OCI-LY3 (cell line): Measurements from ENCODE around the gene PGF.

Experiments
- H2AFZ ChIP-seq: fragments of 200-600, 300-600 bp; shearing (Covaris generic); 2 replicates; pipeline ENCODE4 v1.6.0; 2014; ENCODE audit warnings: antibody characterized with exemption, low read depth, low read length
- H3K27ac ChIP-seq: fragments of 200-600, 300-600 bp; sonication (generic); 2 replicates; pipeline ENCODE4 v1.5.1; 2014; ENCODE audit warnings: mild to moderate bottlenecking, low read length, moderate library complexity, mixed read lengths
- H3K27me3 ChIP-seq: fragments of 200-600, 300-600 bp; sonication (generic); 2 replicates; pipeline ENCODE4 v1.6.1; 2014; ENCODE audit warnings: low read depth, low read length, mixed read lengths
- H3K36me3 ChIP-seq: fragments of 200-600, 300-600 bp; sonication (generic); replicated peaks from 2 replicates; pipeline ENCODE3; 2014; ENCODE audit warnings: low read depth, low read length, mixed read lengths
- H3K4me1 ChIP-seq: fragments of 300-600, 200-600 bp; sonication (generic); 2 replicates; pipeline ENCODE4 v1.6.1; 2014; ENCODE audit warnings: low read length, mixed read lengths
- H3K4me2 ChIP-seq: fragments of 200-600, 300-600 bp; sonication (generic); 2 replicates; pipeline ENCODE4 v1.6.1; 2014; ENCODE audit warnings: low read length, mixed read lengths
- H3K4me3 ChIP-seq: fragments of 300-600, 200-600 bp; sonication (generic); 2 replicates; pipeline ENCODE4 v1.5.1; 2014; ENCODE audit warnings: antibody characterized with exemption, mild to moderate bottlenecking, low read length, moderate library complexity
- H3K79me2 ChIP-seq: fragments of 300-600, 200-600 bp; shearing (Covaris generic); 2 replicates; pipeline ENCODE4 v1.6.1; 2014; ENCODE audit warnings: mild to moderate bottlenecking, low read length, mixed read lengths
- H3K9ac ChIP-seq: fragments of 300-600, 200-600 bp; shearing (Covaris generic); 2 replicates; pipeline ENCODE4 v1.6.0; 2014; ENCODE audit warnings: mild to moderate bottlenecking, low read length, moderate library complexity
- H3K9me3 ChIP-seq: fragments of 200-600, 300-600 bp; shearing (Covaris generic); 2 replicates; pipeline ENCODE4 v1.6.1; 2014; ENCODE audit warnings: low read length, mixed read lengths; ENCODE audit not compliant: insufficient read depth
- H4K20me1 ChIP-seq: fragments of 200-600, 300-600 bp; sonication (generic); 2 replicates; pipeline ENCODE4 v1.6.1; 2016; ENCODE audit warnings: low read length, mixed read lengths; ENCODE audit not compliant: insufficient read depth
- CTCF ChIP-seq: fragments of 200-600, 300-600 bp; sonication (generic); IDR thresholded peaks from 2 replicates; pipeline ENCODE4 v1.5.1; 2014; ENCODE audit warnings: antibody characterized with exemption, low read length, low read depth
- EZH2phosphoT487 ChIP-seq: fragments of 200-600 bp; shearing (Covaris generic); IDR thresholded peaks from 2 replicates; pipeline ENCODE4 v1.6.1; 2018; ENCODE audit warnings: antibody characterized with exemption, mixed run types, low read depth

PGF gene

GRCh38 chr14:74902941-74903705 lies 52.3 kb downstream of the PGF start:
- Histone ChIP-seq H3K4me1 (peaks cover 22% of the 10 kb centered on the region), H3K79me2 (no peaks in the 10 kb centered on the region), H3K9ac (no peak overlapping the region), H3K4me3 (no peak overlapping the region), H3K27me3 (no peaks in the 10 kb centered on the region), H3K9me3 (no peaks in the 10 kb centered on the region), H4K20me1 (no peaks in the 10 kb centered on the region), H3K4me2 (peak overlapping the region; percentile 33; the same call in 1 of the 2 replicates), H2AFZ (no peak overlapping the region), H3K27ac (peak overlapping the region; percentile 76), H3K36me3 (peaks cover 48% of the 10 kb centered on the region)
- TF ChIP-seq CTCF = no peak
- no peak for TF ChIP-seq EZH2phosphoT487

- TF ChIP-seq CTCF (no peak), EZH2phosphoT487 (no peak)
- Histone ChIP-seq H3K4me2 (no peak overlapping the region), H4K20me1 (no peaks in the 10 kb centered on the region), H3K9me3 (no peaks in the 10 kb centered on the region), H3K9ac (no peak overlapping the region), H3K27ac (no peak overlapping the region), H3K4me3 (no peak overlapping the region), H3K27me3 (no peaks in the 10 kb centered on the region), H3K79me2 (no peaks in the 10 kb centered on the region), H2AFZ (no peak overlapping the region), H3K4me1 (peaks cover 10% of the 10 kb centered on the region), H3K36me3 (peaks cover 71% of the 10 kb centered on the region)
Measured at GRCh38 chr14:74898694-74899093, 56.7 kb downstream of the PGF start.

- Histone ChIP-seq H3K79me2 (no peaks in the 10 kb centered on the region), H3K27me3 (no peaks in the 10 kb centered on the region), H3K4me3 (no peak overlapping the region), H3K4me2 (no peak overlapping the region), H3K36me3 (peaks cover 76% of the 10 kb centered on the region), H3K4me1 (peaks cover 6% of the 10 kb centered on the region), H4K20me1 (no peaks in the 10 kb centered on the region), H3K9ac (no peak overlapping the region), H3K9me3 (no peaks in the 10 kb centered on the region), H2AFZ (no peak overlapping the region), H3K27ac (no peak overlapping the region)
- TF ChIP-seq CTCF (no peak), EZH2phosphoT487 (no peak)
Measured at GRCh38 chr14:74898083-74898482, 57.3 kb downstream of the PGF start.

- H3K4me1 ChIP-seq = peaks cover 1% of the 10 kb centered on the region
- H2AFZ ChIP-seq = no peak overlapping the region
- H4K20me1 ChIP-seq = no peaks in the 10 kb centered on the region
- H3K36me3 ChIP-seq = peaks cover 80% of the 10 kb centered on the region
- H3K4me2 ChIP-seq = no peak overlapping the region
- H3K4me3 ChIP-seq = no peak overlapping the region
- no peaks in the 10 kb centered on the region for H3K27me3 ChIP-seq
- no peak for TF ChIP-seq EZH2phosphoT487
- no peak for TF ChIP-seq CTCF
- no peak overlapping the region for H3K27ac ChIP-seq
- no peaks in the 10 kb centered on the region for H3K79me2 ChIP-seq
- H3K9ac ChIP-seq = no peak overlapping the region
- no peaks in the 10 kb centered on the region for H3K9me3 ChIP-seq
Measured at GRCh38 chr14:74897642-74898041, 57.8 kb downstream of the PGF start.
